IMR-90 (cell line): ENCODE data around the gene PTPRN2. TPM values are rescaled to one million over a fixed set of nuclear protein-coding genes. Genes with fewer than 3 reads are reported as not detected.

ENCODE experiments used
- ATAC-seq: fragments of 200-7000 bp; cut with Tn5 transposase; 2 replicates; pipeline ENCODE4 v1.9.1; 2020; ENCODE audit warnings: low read depth, mild to moderate bottlenecking, moderate library complexity
- BruUV-seq: library from RNA; stranded (reverse); fragments of 400-500 nt; replicated peaks from 2 replicates; lab custom pipeline; 2021; lab: Mats Ljungman, UMichigan
- CTCF ChIA-PET: fragments of 300-600 bp; formaldehyde crosslinking; extraction: SDS; loops from one replicate; lab custom pipeline; 2021; ENCODE audit warnings: antibody characterized with exemption; lab: Yijun Ruan, JAX
- POLR2A ChIA-PET: fragments of 300-600 bp; sonication (Branson Sonifier 250); formaldehyde crosslinking; loops from one replicate; lab custom pipeline; 2022; ENCODE audit warnings: antibody characterized with exemption; ENCODE audit not compliant: unreplicated experiment; lab: Charles Lee
- DNase-seq: peaks from one replicate; pipeline ENCODE4 v3.0.0; 2013
- H2AFZ ChIP-seq: replicated peaks from 2 replicates; pipeline ENCODE3; 2013; ENCODE audit warnings: low read length, mild to moderate bottlenecking; ENCODE audit not compliant: poor library complexity
- H2AK5ac ChIP-seq: 2 replicates; pipeline ENCODE4 v1.6.1; 2013; ENCODE audit warnings: low read depth, low read length, inconsistent platforms
- H2AK9ac ChIP-seq: replicated peaks from 2 replicates; pipeline ENCODE3; 2013; ENCODE audit warnings: mild to moderate bottlenecking, low read depth, low read length, moderate library complexity; ENCODE audit not compliant: poor library complexity
- H2BK120ac ChIP-seq: 2 replicates; pipeline ENCODE4 v1.6.1; 2013; ENCODE audit warnings: low read depth, low read length, inconsistent platforms
- H2BK15ac ChIP-seq: 3 replicates; pipeline ENCODE4 v1.6.1; 2013; ENCODE audit warnings: low read depth, low read length, inconsistent platforms
- H2BK20ac ChIP-seq: 2 replicates; pipeline ENCODE4 v1.6.1; 2013; ENCODE audit warnings: low read depth, mild to moderate bottlenecking, inconsistent platforms, low read length, moderate library complexity
- H2BK5ac ChIP-seq: 2 replicates; pipeline ENCODE4 v1.6.1; 2013; ENCODE audit warnings: mild to moderate bottlenecking, low read depth, low read length, inconsistent platforms; ENCODE audit not compliant: poor library complexity, severe bottlenecking
- H3K14ac ChIP-seq: replicated peaks from 2 replicates; pipeline ENCODE4 v1.6.1; 2013; ENCODE audit warnings: low read depth, low read length, inconsistent platforms
- H3K18ac ChIP-seq: 2 replicates; pipeline ENCODE4 v1.6.1; 2013; ENCODE audit warnings: low read depth, low read length, control low read depth
- H3K23ac ChIP-seq: 2 replicates; pipeline ENCODE4 v1.6.1; 2013; ENCODE audit warnings: low read depth, low read length, inconsistent platforms
- H3K27ac ChIP-seq: 2 replicates; pipeline ENCODE4 v1.5.1; 2013; ENCODE audit warnings: mild to moderate bottlenecking, control low read depth, low read length; ENCODE audit not compliant: insufficient read depth
- H3K27me3 ChIP-seq: 2 replicates; pipeline ENCODE4 v1.6.1; 2013; ENCODE audit warnings: low read length; ENCODE audit not compliant: control insufficient read depth, insufficient read depth
- H3K36me3 ChIP-seq: 2 replicates; pipeline ENCODE4 v1.6.1; 2013; ENCODE audit warnings: low read length, mixed read lengths; ENCODE audit not compliant: control insufficient read depth, insufficient read depth
- H3K4ac ChIP-seq: 2 replicates; pipeline ENCODE4 v1.6.1; 2013; ENCODE audit warnings: low read depth, low read length, inconsistent platforms
- H3K4me1 ChIP-seq: 2 replicates; pipeline ENCODE4 v1.6.1; 2013; ENCODE audit warnings: low read length, mixed read lengths; ENCODE audit not compliant: control insufficient read depth, insufficient read depth
- H3K4me2 ChIP-seq: 2 replicates; pipeline ENCODE4 v1.6.1; 2013; ENCODE audit warnings: low read depth, mild to moderate bottlenecking, control low read depth, low read length, moderate library complexity
- H3K4me3 ChIP-seq: 2 replicates; pipeline ENCODE4 v1.5.1; 2013; ENCODE audit warnings: low read depth, mild to moderate bottlenecking, control low read depth, low read length, moderate library complexity; ENCODE audit not compliant: insufficient read depth
- H3K56ac ChIP-seq: 2 replicates; pipeline ENCODE4 v1.6.1; 2013; ENCODE audit warnings: low read length, inconsistent platforms; ENCODE audit not compliant: insufficient read depth; ENCODE audit errors: extremely low read depth
- H3K79me1 ChIP-seq, 2 experiments: 2 replicates each; pipeline ENCODE4 v1.6.1; 2013; ENCODE audit warnings: low read length in 2 of 2, inconsistent platforms in 1 of 2, low read depth in 1 of 2
- H3K9ac ChIP-seq: 2 replicates; pipeline ENCODE4 v1.6.1; 2013; ENCODE audit warnings: low read depth, low read length, control low read depth
- H3K9me1 ChIP-seq: 2 replicates; pipeline ENCODE4 v1.6.1; 2013; ENCODE audit warnings: low read length, inconsistent platforms; ENCODE audit not compliant: insufficient read depth
- H3K9me3 ChIP-seq: 2 replicates; pipeline ENCODE4 v1.6.1; 2013; ENCODE audit warnings: low read length; ENCODE audit not compliant: control insufficient read depth, insufficient read depth
- H4K20me1 ChIP-seq: 2 replicates; pipeline ENCODE4 v1.6.1; 2013; ENCODE audit warnings: low read length, inconsistent platforms; ENCODE audit not compliant: insufficient read depth
- H4K5ac ChIP-seq: 2 replicates; pipeline ENCODE4 v1.6.1; 2013; ENCODE audit warnings: mild to moderate bottlenecking, low read depth, low read length, control low read depth
- H4K8ac ChIP-seq, 2 experiments: 2 replicates each; pipeline ENCODE4 v1.6.1; 2013; ENCODE audit warnings: low read depth in 2 of 2, low read length in 2 of 2, control low read depth in 1 of 2, inconsistent platforms in 1 of 2
- H4K91ac ChIP-seq: 2 replicates; pipeline ENCODE4 v1.6.1; 2013; ENCODE audit warnings: low read depth, low read length, inconsistent platforms; ENCODE audit not compliant: insufficient read depth
- POLR2A ChIP-seq: IDR thresholded peaks from 2 replicates; pipeline ENCODE4 v1.6.1; 2012; ENCODE audit warnings: mild to moderate bottlenecking, low read depth, low read length
- RFX5 ChIP-seq: IDR thresholded peaks from 2 replicates; pipeline ENCODE4 v1.8.0; 2012; ENCODE audit warnings: low read depth, mild to moderate bottlenecking, low read length, moderate library complexity
- WGBS, 2 experiments: methylation state at CpG; one replicate each; pipeline versions ENCODE4 v1.1.5 to v1.1.7; 2013; ENCODE audit warnings: missing lambda C conversion rate in 2 of 2; ENCODE audit not compliant: insufficient read length in 1 of 2; ENCODE audit errors: extremely low coverage in 2 of 2; 5-methylcytosine and 5-hydroxymethylcytosine counted together
- dilution Hi-C: fragments of 300-500 bp; cut with HindIII; formaldehyde crosslinking; loops from one replicate; pipeline ENCODE4 v1.14.3; 2018; ENCODE audit warnings: low sequenced_read_pairs; ENCODE audit not compliant: unreplicated experiment
- in situ Hi-C: fragments of 300-500 bp; cut with MboI; formaldehyde crosslinking; loops from 3 replicates; pipeline ENCODE4 v1.14.3; 2019; ENCODE audit warnings: low sequenced_read_pairs, inconsistent platforms, mixed read lengths
- intact Hi-C: fragments of 100-400 bp; cut with micrococcal nuclease; formaldehyde crosslinking; loops from 2 replicates; pipeline ENCODE4 v1.10.0; 2022
- polyA plus RNA-seq, 3 experiments: library from polyadenylated mRNA; depleted of rRNA; stranded (reverse); fragments of >200 nt; gene quantifications; 2 replicates each; pipeline ENCODE4 v1.2.3, GENCODE V29; 2012; ENCODE audit warnings: low replicate concordance in 1 of 3
- total RNA-seq: library from RNA; depleted of rRNA; stranded (reverse); fragments of >200 nt; gene quantifications from 2 replicates; pipeline ENCODE4 v1.2.3, GENCODE V29; 2012
- TF ChIP-seq, protein P1 (sequence below): fragments of 150-350 bp; IDR thresholded peaks from 2 replicates; pipeline ENCODE4 v1.6.1; 2016; ENCODE audit warnings: low read depth, mild to moderate bottlenecking, low read length, moderate library complexity, borderline replicate concordance

Gene PTPRN2
- total and polyA plus RNA-seq, 2 of the 4 experiments (the other 2 are of a cell fraction): 0.03 TPM; not detected in 1

DNA sequence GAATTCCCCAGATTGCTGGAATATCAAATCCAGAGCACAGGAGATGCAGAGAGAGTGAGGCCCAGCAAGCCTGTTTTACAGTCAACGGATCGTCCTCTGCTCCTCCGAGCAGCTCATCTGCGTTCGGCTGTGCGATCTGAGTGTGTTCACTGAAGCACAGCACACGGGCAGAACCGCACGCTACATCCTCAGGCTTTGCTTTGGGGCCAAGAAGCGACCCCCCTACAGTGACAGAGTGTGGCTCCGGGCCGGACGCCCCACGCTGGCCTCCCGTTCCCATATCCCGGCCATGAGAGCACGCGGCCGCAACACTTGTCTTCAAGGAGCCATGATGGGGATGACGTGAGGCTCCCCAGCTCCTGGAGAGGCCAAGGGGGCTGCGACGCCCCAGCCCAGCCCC, 819.4 kb downstream of the PTPRN2 start:
- H2BK15ac ChIP-seq: no peak overlapping the region
- H3K23ac ChIP-seq: no peak overlapping the region
- H3K27ac ChIP-seq: no peak overlapping the region
- no peak overlapping the region for H3K18ac ChIP-seq
- WGBS, 2 experiments: 63% methylated on average over 9 of the region's 22 CpGs; no CpG with 5 or more reads in 1 of the 2 experiments
- no peaks in the 10 kb centered on the region for H3K4me1 ChIP-seq
- H2BK120ac ChIP-seq: no peak overlapping the region
- no peak overlapping the region for H3K4ac ChIP-seq
- no peak overlapping the region for H2AFZ ChIP-seq
- no peak overlapping the region for H3K14ac ChIP-seq
- H2BK5ac ChIP-seq: no peak overlapping the region
- H3K4me3 ChIP-seq: no peak overlapping the region
- H3K56ac ChIP-seq: no peak overlapping the region
- no peaks in the 10 kb centered on the region for H3K36me3 ChIP-seq
- intact Hi-C loops: no loop called here
- dilution Hi-C loops: no loop called here
- no peak overlapping the region for H2AK5ac ChIP-seq
- H2BK20ac ChIP-seq: no peak overlapping the region
- H4K8ac ChIP-seq: no peak overlapping the region
- no peaks in the 10 kb centered on the region for H3K27me3 ChIP-seq
- no peak overlapping the region for H3K4me2 ChIP-seq
- H3K9ac ChIP-seq: no peak overlapping the region
- H3K9me3 ChIP-seq: peaks cover 64% of the 10 kb centered on the region
- DNase-seq (no peak), ATAC-seq (no peak)
- H3K79me1 ChIP-seq: no peaks in the 10 kb centered on the region
- H4K20me1 ChIP-seq: no peaks in the 10 kb centered on the region
- ChIA-PET CTCF (no interaction called here), POLR2A (no interaction called here)
- no peak overlapping the region for H2AK9ac ChIP-seq
- H3K9me1 ChIP-seq: no peaks in the 10 kb centered on the region
- H4K5ac ChIP-seq: no peak overlapping the region
- H4K91ac ChIP-seq: no peak overlapping the region
- BruUV-seq: no TSS peak
- in situ Hi-C loops: no loop called here
- TF ChIP-seq POLR2A (no peak), RFX5 (no peak)
- TF ChIP-seq, protein P1, sequence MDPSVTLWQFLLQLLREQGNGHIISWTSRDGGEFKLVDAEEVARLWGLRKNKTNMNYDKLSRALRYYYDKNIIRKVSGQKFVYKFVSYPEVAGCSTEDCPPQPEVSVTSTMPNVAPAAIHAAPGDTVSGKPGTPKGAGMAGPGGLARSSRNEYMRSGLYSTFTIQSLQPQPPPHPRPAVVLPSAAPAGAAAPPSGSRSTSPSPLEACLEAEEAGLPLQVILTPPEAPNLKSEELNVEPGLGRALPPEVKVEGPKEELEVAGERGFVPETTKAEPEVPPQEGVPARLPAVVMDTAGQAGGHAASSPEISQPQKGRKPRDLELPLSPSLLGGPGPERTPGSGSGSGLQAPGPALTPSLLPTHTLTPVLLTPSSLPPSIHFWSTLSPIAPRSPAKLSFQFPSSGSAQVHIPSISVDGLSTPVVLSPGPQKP: no peak
